Adipose tissue (tissue), 3 donors: Measurements from ENCODE around the gene EFHD2. TPM values are rescaled to one million over a fixed set of nuclear protein-coding genes. Genes with fewer than 3 reads are reported as not detected.
"Not testable (repeated sequence)": the region's sequence is repeated elsewhere in the genome, so short reads cannot be mapped to it uniquely, and the experiment has no call there.

ENCODE experiments used
- H3K27ac ChIP-seq: one replicate; pipeline ENCODE4 v1.5.1; 2013; ENCODE audit warnings: low read depth, low read length
- whole genome bisulfite sequencing, 3 donors: extraction: QIAGEN DNeasy Blood & Tissue Kit; methylation state at CpG; one replicate each; pipeline ENCODE4 v1.1.7; 2013; 5-methylcytosine and 5-hydroxymethylcytosine counted together
- polyA plus RNA-seq, 3 donors: library from polyadenylated mRNA; stranded (reverse); fragments of 200-250 nt; gene quantifications; one replicate each; pipeline ENCODE4 v1.2.3, GENCODE V29; 2013
- donor health status: healthy with polysubstance abuse.
- donor health status: Bipolar disorder and iron deficiency.
- donor health status: healthy.

EFHD2 gene
- polyA plus RNA-seq, 3 donors: 44.4 to 58.0 (median 45.1) TPM

DNA sequence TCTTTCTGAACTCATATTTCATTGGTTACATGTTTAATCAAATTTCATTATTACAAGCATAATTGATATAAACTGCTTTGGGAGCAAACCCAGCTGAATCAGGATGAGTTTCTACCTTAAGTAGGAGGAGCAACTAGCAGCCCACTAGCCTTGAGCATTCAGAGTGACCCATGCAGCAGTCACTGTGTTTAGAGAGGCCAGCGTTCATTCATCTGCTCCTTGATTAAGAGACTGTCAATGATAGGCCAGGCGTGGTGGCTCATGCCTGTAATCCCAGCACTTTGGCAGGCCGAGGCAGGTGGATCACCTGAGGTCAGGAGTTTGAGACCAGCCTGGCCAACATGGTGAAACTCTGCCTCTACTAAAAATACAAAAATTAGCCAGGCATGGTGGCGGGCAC, 48.7 kb downstream of the EFHD2 start:
- not testable (repeated sequence) for H3K27ac ChIP-seq
- WGBS, 3 donors: 36 to 88% (median 83%) methylated on average over 4 of the region's 4 CpGs

DNA sequence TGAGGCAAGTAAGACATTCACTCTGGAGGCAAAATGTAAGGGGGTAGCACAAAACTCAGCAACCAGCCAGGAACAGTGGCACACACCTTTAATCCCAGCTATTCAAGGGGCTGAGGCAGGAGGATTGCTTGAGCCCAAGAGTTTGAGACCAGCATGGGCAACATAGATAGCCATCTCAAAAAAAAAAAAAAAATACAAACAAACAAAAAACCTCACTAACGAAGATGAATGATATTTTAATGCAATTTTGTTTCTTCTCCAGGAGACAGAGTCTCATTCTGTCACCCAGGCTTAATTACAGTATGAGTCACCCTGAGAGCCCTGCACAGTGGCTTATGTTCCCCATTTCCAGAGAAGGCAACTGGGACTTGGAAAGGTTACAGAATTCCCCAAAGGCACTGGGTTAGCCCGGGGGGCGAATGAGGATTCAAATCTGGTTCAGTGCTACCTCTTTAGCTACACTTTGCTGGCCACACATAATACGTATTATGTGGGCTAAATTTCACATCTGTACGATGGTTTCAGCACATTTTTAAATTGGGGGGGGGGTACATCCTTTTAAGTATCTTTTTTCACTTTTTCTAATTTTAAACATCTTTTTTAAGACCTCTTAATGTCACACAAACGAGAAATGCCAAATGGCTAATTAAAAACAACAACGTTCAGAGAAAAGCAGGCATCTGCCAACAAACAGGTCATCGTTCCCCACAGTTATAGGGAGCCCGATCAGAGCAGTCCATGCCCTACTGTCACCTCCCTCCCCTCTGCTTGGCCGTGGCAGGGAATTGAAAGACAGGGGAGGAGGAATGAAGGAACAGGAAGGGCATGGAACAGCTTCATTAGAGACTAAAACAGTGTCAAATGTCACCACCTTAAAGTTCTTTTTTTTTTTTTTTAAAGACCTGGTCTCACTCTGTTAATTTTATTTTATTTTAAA, 50.4 kb downstream of the EFHD2 start:
- no peak overlapping the region for H3K27ac ChIP-seq
- 32 to 59% (median 56%) methylated on average over 10 of the region's 10 CpGs for WGBS, 3 donors

DNA sequence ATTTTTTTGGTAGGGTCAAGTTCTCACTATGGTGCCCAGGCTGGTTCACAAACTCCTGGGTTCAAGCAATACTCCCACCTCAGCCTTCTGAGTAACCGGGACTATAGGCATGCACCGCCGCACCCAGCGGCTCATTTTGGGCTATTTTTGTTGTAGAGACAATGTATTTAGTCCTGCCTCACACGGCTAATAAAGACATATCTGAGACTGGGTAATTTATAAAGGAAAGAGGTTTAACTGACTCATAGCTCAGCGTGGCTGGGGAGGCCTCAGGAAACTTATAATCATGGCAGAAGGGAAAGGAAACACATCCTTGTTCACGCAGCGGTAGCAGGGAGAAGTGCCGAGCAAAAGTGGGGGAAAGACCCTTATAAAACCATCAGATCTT, 51.0 kb downstream of the EFHD2 start:
- H3K27ac ChIP-seq: no peak overlapping the region
- WGBS, 3 donors: 72 to 79% (median 78%) methylated on average over 9 of the region's 9 CpGs

DNA sequence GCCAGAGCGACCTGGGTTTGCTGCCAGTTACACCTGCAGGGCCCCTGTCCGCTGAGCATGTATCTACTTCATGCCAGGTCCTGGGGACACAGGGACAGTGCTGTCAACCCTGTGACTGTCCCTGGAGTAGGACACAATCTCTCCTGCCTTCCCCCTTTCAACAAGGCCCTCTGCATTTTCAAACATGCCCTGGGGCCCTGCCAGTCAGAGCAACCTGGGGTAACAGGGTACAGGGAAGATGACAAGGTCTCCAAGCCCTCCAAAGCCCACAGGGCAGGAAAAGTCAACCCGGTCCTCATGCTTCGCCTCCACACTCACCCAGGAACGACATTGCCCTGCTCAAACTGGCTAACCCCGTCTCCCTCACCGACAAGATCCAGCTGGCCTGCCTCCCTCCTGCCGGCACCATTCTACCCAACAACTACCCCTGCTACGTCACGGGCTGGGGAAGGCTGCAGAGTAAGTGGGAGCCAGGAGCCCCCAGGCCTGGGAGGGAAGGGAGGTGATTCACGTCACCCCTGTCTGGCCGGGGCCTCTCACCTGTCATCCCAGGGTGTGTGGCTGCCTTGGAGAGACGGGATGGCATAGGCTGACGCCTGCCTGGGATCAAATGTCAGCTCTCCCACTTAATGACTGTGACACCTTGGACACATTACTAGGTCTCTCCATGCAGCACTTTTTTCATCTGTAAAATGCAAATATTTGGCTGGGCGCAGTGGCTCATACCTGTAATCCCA, 53.5 kb downstream of the EFHD2 start:
- H3K27ac ChIP-seq: not testable (repeated sequence)
- 45 to 86% (median 85%) methylated on average over 11 to 14 of the region's 15 CpGs for WGBS, 3 donors

DNA sequence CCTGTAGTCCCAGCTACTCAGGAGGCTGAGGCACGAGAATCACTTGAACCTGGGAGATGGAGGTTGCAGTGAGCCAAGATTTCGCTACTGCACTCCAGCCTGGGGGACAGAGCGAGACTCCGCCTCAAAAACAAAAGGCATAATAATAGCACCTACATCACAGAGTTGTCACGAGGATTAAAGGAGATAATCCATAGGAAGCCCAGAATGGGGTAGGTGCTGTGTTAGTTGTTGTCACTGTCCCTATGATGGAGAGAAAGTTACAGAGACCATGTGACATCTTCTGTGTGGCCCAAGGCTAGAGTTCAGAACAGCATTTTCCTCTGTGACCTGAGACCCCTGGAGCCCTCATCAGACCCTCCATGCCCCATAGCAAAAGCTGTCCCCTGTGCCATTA, 54.2 kb downstream of the EFHD2 start:
- 70 to 93% (median 92%) methylated on average over 5 of the region's 5 CpGs for WGBS, 3 donors
- H3K27ac ChIP-seq: not testable (repeated sequence)

DNA sequence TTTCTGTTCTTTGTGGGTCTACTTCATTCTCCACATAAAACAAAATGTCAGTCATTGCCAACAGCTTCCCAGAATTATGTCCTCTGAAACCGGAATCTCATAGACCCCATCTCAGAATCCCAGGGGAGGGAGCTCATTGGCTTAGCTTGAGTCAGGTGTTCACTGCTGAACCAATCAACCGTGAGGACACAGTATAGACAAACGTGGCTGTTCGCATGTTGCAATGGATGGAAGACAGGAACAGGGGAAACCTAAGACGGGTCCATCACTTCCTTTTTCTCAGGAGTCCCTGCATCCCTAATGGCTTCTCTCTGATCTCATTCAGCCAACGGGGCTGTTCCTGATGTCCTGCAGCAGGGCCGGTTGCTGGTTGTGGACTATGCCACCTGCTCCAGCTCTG, 56.0 kb downstream of the EFHD2 start:
- 58 to 72% (median 68%) methylated on average over 7 of the region's 7 CpGs for WGBS, 3 donors
- no peak overlapping the region for H3K27ac ChIP-seq

DNA sequence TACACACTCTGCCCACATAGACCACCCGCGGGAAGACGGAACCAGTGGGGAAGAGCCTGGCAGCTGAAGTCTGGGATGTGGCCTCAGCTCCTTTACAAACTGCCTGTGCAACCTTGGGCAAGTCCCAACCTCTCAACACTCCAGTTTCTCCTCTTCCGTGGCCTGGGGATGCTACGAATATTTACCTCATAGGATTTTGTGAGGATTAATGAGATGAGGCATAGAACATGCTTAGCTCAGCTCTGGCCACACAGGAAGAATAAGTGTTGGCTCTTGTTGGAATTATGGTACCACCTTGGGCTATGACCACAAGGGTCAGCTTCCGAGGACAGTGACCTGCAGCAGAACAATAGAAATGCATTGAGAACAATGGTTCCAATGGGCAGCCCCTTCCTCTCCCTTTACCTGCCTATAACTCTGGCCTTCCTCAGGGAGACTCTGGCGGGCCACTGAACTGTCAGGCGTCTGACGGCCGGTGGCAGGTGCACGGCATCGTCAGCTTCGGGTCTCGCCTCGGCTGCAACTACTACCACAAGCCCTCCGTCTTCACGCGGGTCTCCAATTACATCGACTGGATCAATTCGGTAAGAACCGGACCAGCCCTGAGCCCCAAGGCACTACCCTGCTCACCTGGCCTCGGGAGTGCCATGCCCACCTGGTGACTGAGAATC, 57.4 kb downstream of the EFHD2 start:
- 75 to 96% (median 92%) methylated on average over 21 to 22 of the region's 22 CpGs for WGBS, 3 donors
- not testable (repeated sequence) for H3K27ac ChIP-seq

DNA sequence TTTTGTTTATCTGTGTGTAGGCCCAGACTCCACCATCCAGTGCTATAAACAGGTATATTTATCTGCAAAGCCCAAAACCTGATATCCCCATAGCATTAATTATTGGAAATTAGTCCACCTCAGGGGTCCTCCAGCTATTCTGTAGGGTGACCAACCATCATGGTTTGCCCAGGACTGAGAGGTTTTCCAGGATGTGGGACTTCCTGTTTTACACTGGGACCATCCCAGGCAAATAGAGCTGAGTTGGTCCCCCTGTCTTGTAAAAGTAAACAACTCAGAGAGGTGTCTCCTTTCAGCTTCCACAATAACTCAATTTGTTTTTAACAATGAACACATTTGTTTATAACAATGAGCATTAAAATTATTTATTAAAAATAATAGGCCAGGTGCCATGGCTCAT, 58.5 kb downstream of the EFHD2 start:
- H3K27ac ChIP-seq: no peak overlapping the region

DNA sequence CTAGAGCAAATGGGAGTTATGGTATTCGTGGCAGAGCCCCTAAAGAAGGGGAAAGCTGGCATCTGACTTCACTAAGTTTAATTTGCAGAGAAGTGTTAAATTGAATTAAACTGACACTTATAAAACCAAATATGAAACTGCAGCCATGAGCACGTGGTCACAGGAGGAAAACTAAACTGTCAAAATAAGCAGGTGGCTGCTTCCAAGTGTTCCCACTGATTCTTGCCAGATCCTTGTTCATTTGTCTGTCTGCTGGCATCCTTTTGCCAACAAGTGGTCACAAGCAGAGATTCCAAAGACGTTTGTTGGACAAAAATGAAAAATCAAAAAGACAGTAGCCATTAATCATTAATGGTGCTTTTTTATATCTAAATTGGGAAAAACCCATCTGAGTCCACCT, 59.7 kb downstream of the EFHD2 start:
- H3K27ac ChIP-seq: no peak overlapping the region
- 29 to 62% (median 52%) methylated on average over 3 of the region's 3 CpGs for WGBS, 3 donors

DNA sequence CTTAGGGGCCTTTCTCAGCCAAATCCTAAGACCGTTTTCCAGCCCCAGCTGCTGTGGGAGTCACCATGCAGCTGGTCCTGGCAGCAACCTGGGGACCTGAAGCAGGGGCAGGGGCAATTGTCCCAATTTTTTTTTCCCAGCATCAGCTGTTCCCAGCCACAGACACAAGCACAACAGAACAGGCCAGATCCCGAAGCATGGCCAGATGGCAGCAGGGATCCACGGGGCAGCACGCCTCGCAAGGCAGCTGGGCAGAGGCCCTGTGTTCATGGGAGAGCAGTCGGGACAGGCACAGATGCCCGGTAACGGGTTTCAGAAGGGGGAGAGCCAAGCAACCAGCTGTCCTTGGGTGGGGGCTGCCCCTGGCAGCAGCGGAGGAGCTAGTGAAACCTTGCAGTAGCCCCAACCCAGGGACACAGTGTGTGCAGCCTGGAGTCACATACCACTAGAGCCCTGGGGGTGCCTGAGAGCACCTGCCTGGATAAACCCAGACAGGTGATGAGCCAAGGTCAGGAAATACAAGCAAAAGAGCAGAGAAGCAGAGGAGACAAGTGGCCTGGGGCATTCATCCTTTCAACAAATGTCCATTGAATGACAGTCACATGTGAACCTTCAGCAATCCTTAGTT, 60.2 kb downstream of the EFHD2 start:
- not testable (repeated sequence) for H3K27ac ChIP-seq
- 38 to 90% (median 82%) methylated on average over 9 of the region's 9 CpGs for WGBS, 3 donors

DNA sequence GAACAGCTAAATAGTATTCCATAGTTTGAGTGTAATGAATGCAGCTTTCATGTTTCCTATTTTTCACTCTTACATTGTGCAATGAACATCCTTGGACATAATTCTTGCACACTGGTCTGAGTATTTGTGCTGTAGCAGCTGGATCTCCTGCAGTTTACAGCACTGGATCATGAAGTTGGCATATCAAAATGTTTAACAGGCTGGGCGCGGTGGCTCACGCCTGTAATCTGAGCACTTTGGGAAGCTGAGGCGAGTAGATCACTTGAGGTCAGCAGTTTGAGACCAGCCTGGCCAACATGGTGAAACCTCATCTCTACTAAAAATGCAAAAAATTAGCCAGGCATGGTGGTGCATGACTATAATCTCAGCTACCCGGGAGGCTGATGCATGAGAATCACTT, 61.4 kb downstream of the EFHD2 start:
- not testable (repeated sequence) for H3K27ac ChIP-seq
- WGBS, 3 donors: 45 to 95% (median 94%) methylated on average over 5 of the region's 5 CpGs

DNA sequence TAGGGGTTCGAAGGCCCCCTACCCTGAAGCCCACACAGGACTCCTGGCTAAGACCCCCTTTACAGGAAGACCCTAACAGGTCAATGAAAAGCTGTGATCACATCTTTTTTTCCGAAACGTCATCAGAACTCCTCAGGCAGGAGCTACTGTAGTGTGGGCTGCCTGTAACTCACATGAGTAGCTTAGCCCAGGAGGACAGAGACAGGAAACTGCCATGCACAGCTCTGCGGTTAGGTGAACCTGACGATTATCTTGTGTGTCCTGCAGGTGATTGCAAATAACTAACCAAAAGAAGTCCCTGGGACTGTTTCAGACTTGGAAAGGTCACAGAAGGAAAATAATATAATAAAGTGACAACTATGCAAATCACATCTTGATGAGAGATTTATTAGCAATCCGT, 62.0 kb downstream of the EFHD2 start:
- not testable (repeated sequence) for H3K27ac ChIP-seq

DNA sequence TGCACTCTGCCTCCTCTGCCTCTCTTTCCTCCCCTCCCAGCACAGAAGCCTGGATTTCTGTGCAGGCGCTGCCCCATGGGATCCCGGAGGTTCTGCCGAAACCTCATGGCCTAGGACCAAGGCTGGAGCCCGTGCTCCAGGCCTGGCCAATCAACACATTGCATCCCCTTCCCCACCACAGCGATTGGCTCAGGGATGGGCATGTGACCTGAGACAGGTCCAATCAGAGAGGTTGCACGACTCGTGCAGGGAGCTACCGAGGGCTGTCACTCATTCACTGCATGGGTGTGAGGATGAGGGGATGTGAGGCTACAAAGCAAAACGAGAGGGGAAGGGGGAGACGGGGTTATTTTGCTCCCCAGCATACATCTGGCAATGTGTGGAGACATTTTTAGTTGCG, 62.9 kb downstream of the EFHD2 start:
- no peak overlapping the region for H3K27ac ChIP-seq
- 50 to 86% (median 85%) methylated on average over 11 of the region's 11 CpGs for WGBS, 3 donors

More for the DNA sequence above, 62.0 kb downstream of the EFHD2 start:
- 39 to 84% (median 82%) methylated on average over 6 of the region's 6 CpGs for WGBS, 3 donors

DNA sequence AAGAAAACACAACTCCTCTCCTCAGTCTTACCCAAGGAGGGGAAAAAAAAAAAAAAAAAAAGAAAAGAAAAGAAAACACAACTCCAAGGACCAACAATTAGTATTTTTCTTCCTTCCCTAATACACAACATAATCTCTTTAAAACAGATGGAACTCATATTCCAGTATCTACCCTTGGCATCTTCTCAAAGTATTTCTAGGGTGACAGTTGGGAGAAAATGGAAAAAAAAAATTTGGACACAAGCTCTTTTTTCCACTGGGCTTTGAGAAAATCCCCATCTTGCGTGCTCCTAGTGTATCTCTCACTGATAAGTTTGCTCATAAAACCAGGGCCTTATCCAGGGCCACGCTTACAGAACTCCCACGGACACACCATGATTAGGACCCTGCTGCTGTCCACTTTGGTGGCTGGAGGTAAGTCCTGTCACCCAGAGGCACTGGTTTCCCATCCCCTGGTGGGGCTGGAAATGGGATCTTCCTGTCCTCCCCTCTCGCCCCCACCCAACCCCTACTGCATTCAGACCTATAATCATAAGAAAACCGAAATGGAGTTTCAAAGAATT, 66.1 kb downstream of the EFHD2 start, which contains the start of gene CELA2B:
CELA2B (plus strand) TSS at position 353 of the 563 bp plus-strand sequence; CDS start at position 375, 22 bp downstream.
- H3K27ac ChIP-seq: no peak within 1 kb of the TSS
- WGBS, 3 donors: 36 to 76% (median 75%) methylated on average over 5 of the region's 5 CpGs

DNA sequence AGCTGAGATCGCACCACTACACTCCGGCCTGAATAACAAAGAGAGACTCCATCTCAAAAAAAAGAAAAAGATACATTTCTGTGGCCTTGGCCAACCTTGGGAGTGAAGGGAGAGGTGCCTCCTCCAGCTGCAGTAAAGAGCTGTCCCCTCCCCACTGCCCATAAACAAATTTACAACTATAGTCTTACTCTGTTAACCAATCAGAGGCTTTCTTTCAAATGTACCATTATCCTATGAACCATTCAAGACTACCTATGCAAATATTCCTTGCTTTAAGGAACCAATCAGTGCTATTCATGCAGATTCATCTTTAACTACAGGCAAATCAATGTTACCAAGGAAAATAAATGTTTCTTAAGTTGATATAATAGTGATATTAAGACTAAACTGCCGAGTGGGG, 67.2 kb downstream of the EFHD2 start:
- WGBS, 3 donors: 35 to 97% (median 93%) methylated on average over 3 of the region's 3 CpGs
- no peak overlapping the region for H3K27ac ChIP-seq

DNA sequence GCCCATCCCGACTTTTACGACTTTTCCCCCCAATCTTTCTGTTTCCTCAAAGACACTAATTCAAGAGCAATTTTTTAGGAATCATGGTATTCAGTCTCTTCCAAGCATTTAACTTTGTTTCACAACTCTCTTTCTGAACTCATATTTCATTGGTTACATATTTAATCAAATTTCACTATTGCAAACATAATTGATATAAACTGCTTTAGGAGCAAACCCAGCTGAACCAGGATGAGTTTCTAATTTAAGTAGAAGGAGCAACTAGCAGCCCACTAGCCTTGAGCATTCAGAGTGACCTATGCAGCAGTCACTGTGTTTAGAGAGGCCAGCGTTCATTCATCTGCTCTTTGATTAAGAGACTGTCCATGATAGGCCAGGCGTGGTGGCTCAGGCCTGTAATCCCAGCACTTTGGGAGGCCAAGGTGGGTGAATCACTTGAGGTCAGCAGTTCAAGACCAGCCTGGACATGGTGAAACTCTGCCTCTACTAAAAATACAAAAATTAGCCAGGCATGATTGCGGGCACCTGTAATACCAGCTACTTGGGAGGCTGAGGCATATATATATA, 68.0 kb downstream of the EFHD2 start:
- no peak overlapping the region for H3K27ac ChIP-seq

More for the DNA sequence above, 68.0 kb downstream of the EFHD2 start:
- 39 to 94% (median 90%) methylated on average over 5 of the region's 5 CpGs for WGBS, 3 donors
